ENCODE data around the gene ANKS1B.

ANKS1B gene

DNA sequence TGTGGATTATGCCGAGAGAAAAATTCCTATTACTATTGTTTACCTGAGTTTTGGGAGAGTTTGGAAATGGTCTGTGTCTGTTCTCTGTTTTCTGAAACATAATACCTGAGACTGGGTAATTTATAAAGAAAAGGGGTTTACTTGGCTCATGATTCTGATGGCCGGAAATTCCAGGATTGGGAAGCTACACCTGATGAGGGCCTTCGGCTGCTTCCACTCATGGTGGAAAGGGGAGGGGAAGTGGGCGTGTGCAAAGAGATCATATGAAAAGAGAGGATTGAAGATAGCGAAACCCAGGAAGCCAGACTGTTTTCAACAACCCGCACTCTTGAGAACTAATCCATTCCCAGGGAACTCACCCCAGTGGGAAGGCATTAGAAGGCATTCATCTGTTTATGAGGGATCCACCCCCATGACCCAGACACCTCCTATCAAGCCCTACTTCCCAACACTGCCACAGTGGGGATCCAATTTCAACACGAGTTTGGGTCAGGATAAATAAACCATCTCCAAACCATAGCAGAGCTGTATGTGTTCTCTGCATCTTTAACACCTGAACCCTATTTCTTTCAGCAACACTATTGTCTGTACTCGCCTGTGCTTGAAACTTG lies 1288.6 kb downstream of the ANKS1B start:
- no peak overlapping the region for H3K4me3 ChIP-seq (ENCODE audit: low read depth, low read length)
- no peak overlapping the region for H3K4me2 ChIP-seq (ENCODE audit: low read length)
- H3K4me1 ChIP-seq = peaks cover 22% of the 10 kb centered on the region
- H3K79me2 ChIP-seq = no peaks in the 10 kb centered on the region
- no peaks in the 10 kb centered on the region for H3K27me3 ChIP-seq (ENCODE audit: control insufficient read depth, insufficient read depth, low read length)
- H3K9ac ChIP-seq = no peak overlapping the region
- no peaks in the 10 kb centered on the region for H3K9me3 ChIP-seq (ENCODE audit: control insufficient read depth, low read length)
- no peaks in the 10 kb centered on the region for H3K36me3 ChIP-seq (ENCODE audit: control insufficient read depth, insufficient read depth, low read length)
- H2AFZ ChIP-seq = peak overlapping the region; percentile 62
- TF ChIP-seq, protein P1, sequence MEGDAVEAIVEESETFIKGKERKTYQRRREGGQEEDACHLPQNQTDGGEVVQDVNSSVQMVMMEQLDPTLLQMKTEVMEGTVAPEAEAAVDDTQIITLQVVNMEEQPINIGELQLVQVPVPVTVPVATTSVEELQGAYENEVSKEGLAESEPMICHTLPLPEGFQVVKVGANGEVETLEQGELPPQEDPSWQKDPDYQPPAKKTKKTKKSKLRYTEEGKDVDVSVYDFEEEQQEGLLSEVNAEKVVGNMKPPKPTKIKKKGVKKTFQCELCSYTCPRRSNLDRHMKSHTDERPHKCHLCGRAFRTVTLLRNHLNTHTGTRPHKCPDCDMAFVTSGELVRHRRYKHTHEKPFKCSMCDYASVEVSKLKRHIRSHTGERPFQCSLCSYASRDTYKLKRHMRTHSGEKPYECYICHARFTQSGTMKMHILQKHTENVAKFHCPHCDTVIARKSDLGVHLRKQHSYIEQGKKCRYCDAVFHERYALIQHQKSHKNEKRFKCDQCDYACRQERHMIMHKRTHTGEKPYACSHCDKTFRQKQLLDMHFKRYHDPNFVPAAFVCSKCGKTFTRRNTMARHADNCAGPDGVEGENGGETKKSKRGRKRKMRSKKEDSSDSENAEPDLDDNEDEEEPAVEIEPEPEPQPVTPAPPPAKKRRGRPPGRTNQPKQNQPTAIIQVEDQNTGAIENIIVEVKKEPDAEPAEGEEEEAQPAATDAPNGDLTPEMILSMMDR (IDR thresholded peaks at IDR 0.05) = no peak
- H3K27ac ChIP-seq = peak overlapping the region; percentile 32

DNA sequence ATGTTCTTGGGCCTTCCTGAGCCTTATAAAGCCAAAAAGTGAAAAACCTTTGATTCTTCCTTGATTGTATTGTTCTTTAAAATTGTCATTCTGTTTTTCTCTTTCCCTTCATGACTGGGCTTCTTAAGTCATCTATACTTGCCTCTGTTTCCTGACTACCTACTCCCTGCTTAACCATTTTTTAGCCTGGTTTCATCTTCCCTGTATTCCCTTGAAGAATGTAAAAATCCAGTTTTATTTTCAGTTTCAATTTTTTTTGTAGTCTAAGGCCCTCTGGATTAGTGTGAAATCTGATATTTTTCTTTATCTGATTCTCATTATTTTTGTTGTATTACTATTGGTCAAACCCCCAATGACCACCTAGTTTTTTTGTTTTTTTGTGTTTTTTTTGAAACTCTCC lies 1293.4 kb downstream of the ANKS1B start:
- H3K9ac ChIP-seq = no peak overlapping the region
- no peak overlapping the region for H3K4me3 ChIP-seq (ENCODE audit: low read depth, low read length)
- H2AFZ ChIP-seq = no peak overlapping the region
- H3K27ac ChIP-seq = no peak overlapping the region
- no peak overlapping the region for H3K4me2 ChIP-seq (ENCODE audit: low read length)
- H3K36me3 ChIP-seq (ENCODE audit: control insufficient read depth, insufficient read depth, low read length) = no peaks in the 10 kb centered on the region
- TF ChIP-seq, protein P1 (IDR thresholded peaks at IDR 0.05) = no peak
- H3K9me3 ChIP-seq (ENCODE audit: control insufficient read depth, low read length) = no peaks in the 10 kb centered on the region
- peaks cover 4% of the 10 kb centered on the region for H3K4me1 ChIP-seq
- H3K27me3 ChIP-seq (ENCODE audit: control insufficient read depth, insufficient read depth, low read length) = no peaks in the 10 kb centered on the region
- no peaks in the 10 kb centered on the region for H3K79me2 ChIP-seq

DNA sequence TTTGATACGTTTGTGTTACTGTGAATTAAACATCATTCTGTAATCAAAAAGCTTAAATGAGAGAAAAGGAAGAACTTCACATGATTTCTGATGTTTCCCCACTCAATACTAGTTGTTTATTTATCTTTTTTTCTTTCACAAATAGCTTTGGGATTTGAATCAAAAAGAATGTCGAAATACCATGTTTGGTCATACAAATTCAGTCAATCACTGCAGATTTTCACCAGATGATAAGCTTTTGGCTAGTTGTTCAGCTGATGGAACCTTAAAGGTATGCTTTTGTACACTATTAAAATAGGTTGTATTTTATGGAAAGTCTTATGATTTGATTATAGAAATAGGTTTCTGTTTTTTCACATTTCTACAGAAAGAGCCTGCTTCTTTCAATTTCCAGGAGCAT lies 1298.1 kb downstream of the ANKS1B start:
- H3K4me2 ChIP-seq (ENCODE audit: low read length) = no peak overlapping the region
- H3K4me1 ChIP-seq = no peaks in the 10 kb centered on the region
- H3K9me3 ChIP-seq (ENCODE audit: control insufficient read depth, low read length) = no peaks in the 10 kb centered on the region
- H3K79me2 ChIP-seq = no peaks in the 10 kb centered on the region
- no peak overlapping the region for H3K9ac ChIP-seq
- no peak overlapping the region for H2AFZ ChIP-seq
- no peak overlapping the region for H3K4me3 ChIP-seq (ENCODE audit: low read depth, low read length)
- H3K27me3 ChIP-seq (ENCODE audit: control insufficient read depth, insufficient read depth, low read length) = no peaks in the 10 kb centered on the region
- no peak overlapping the region for H3K27ac ChIP-seq
- TF ChIP-seq, protein P1 (IDR thresholded peaks at IDR 0.05) = no peak
- no peaks in the 10 kb centered on the region for H3K36me3 ChIP-seq (ENCODE audit: control insufficient read depth, insufficient read depth, low read length)

All from parathyroid adenoma (tissue), 2 donors.